HG02610 (cell line): ENCODE measurements around the gene CLCF1.

Experiments used
- ATAC-seq: cut with Tn5 transposase; IDR thresholded peaks from one replicate; pipeline ENCODE4 v1.9.1; 2021; ENCODE audit warnings: mild to moderate bottlenecking, moderate library complexity; ENCODE audit not compliant: unreplicated experiment

CLCF1 gene

GRCh38 chr11:67372993-67373647 is at the start of gene CLCF1:
Gene CLCF1, minus strand, starts transcription at chr11:67373598. Its CDS starts 59 bp downstream, at chr11:67373539.
- no peak for ATAC-seq

- ATAC-seq: no peak
Observed at GRCh38 chr11:67422891-67423290, 49.5 kb upstream of the CLCF1 start.

- ATAC-seq: no peak
Observed at GRCh38 chr11:67421430-67422031, 48.1 kb upstream of the CLCF1 start.

GRCh38 chr11:67420646-67421429 is 47.4 kb upstream of the CLCF1 start:
- peak; percentile 84 for ATAC-seq

- no peak for ATAC-seq
Observed at GRCh38 chr11:67420147-67420645, 46.8 kb upstream of the CLCF1 start.

- ATAC-seq: no peak
Observed at GRCh38 chr11:67419325-67420049, 46.1 kb upstream of the CLCF1 start.

- no peak for ATAC-seq
Observed at GRCh38 chr11:67418476-67419281, 45.3 kb upstream of the CLCF1 start.

GRCh38 chr11:67417425-67417824 is 44.0 kb upstream of the CLCF1 start:
- no peak for ATAC-seq

GRCh38 chr11:67416416-67417335 is 43.3 kb upstream of the CLCF1 start:
- ATAC-seq: no peak

GRCh38 chr11:67415501-67416304 is 42.3 kb upstream of the CLCF1 start, which contains the start of gene CARNS1:
Gene CARNS1, plus strand, starts transcription at chr11:67415678. Its CDS starts 522 bp downstream, at chr11:67416200.
- ATAC-seq: no peak

- no peak for ATAC-seq
Observed at GRCh38 chr11:67413266-67413849, 40.0 kb upstream of the CLCF1 start.

GRCh38 chr11:67412495-67413179 is 39.2 kb upstream of the CLCF1 start:
- ATAC-seq: no peak

GRCh38 chr11:67411785-67412152 is 38.4 kb upstream of the CLCF1 start:
- no peak for ATAC-seq

GRCh38 chr11:67410984-67411784 is 37.8 kb upstream of the CLCF1 start:
- no peak for ATAC-seq

GRCh38 chr11:67410369-67410831 is 37.0 kb upstream of the CLCF1 start:
- ATAC-seq: no peak

- ATAC-seq: no peak
Observed at GRCh38 chr11:67409781-67410368, 36.5 kb upstream of the CLCF1 start.
